G401.6 (cell line): Measurements from ENCODE around the gene CSNK1D.

ENCODE experiments used
- FAIRE-seq: peaks from 2 replicates; lab custom pipeline; 2012; peaks lifted over from hg19 to GRCh38; lab: Jason Lieb, UNC

The CSNK1D gene

DNA sequence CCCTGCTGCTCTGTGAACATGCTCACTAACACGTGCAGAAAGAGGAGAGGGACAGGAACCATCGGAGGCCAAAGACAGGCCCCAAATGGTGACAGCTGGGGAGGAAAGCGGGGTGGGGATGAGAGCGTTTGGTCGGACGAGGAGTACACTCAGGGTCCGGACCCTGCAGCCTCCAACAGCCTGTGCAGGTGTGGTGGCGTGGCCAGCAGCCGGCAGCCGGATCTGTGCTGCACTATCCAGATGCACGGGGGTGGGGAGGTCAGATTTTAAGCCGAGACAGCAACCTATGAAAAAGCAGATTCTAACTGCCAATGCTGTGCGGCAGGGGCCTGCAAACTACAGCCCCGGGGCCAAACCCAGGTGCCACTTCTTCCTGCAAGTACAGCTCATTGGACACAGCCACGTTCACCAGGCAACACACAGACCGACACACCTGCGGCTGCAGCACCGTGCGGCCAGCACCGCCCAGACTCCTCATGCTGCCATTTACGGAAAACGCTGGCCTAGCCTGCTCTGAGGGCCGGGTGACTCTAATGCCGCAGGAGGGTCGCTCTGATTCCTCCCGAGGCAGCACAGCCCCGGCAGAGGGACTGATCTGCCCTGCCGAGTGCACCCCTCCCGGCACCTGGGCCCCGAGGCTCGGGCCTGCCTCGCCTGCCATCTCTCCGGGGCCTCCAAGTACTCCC lies 23.5 kb downstream of the CSNK1D start:
- no peak for FAIRE-seq

DNA sequence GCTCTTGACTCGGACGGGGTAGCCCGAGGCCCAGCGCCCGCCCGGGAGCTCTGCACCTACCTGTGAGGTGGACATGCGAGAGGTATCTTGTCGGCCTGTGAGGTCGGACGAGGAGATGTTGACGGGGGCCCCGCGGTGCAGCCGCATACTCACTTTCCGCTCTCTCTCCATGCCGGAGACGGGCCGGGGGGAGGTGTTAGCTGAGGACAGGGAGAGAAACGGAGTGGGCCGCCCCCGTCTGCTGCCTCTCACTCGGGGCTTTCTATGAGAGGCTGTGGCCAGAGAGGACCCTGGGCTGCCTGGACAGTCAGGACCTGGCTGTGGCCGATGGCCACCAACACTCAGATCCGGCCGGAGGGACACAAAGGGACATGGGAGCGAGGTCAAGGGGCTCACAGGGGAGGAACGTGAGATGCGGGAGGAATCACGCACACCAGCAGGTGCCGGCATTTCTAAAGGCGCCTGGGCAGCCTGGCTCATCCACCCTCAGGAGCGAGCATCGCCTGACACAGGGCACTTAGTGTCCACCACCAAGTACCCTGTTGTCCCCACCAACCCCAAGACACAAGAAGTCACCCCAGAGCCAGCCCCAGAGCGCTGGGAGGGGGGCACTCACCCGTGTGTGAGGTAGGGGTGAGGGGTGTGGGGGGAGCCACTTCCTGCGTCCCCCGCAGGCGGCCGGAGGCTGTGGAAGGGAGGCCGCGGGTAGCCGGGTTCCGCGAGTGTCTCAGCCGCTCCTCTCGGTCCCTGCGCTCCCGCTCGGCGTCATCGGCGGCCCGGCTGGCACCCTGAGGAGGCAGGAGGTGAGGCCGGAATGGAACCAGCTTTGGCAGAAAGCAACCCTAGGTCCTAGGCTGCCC lies 24.5 kb downstream of the CSNK1D start:
- no peak for FAIRE-seq

DNA sequence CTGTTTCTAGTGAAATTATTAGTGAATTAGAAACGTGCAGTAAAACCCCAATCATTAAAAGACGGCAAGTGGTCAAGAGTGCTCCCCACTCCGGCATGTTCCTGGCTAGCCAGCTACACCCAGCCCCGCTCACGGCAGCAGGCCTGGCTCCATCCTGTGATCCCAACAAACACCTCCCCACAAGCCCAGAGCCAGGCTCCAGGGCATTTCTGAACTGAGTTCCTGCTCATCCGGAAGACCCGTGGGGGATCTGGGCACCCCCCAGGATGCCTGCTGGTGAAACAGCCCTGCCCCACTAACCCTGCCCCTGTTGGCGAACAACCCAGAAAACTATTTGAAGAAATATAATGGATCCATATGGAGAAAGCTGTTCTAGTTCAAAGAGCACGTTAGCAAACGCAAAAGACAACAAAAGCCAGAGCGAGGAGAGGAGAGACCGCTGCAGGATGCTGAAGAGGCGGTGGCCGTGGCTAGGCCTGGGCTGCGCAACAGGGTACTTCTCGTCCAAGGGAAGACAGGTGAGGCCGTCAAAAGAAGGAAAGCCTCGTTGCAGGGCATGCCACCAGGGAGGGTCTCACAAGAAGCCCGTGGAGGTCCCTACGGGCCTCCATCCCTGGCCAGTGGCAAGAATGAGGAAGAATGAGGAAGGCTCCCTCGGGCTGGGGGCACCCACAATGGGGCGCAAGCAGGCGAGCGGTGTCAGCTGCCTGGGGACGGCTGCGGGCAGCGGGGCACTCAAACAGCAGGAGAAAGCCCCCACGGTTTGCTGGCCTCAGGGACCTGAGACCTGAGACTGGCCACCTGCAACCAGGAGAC lies 25.4 kb downstream of the CSNK1D start:
- FAIRE-seq, result no peak

DNA sequence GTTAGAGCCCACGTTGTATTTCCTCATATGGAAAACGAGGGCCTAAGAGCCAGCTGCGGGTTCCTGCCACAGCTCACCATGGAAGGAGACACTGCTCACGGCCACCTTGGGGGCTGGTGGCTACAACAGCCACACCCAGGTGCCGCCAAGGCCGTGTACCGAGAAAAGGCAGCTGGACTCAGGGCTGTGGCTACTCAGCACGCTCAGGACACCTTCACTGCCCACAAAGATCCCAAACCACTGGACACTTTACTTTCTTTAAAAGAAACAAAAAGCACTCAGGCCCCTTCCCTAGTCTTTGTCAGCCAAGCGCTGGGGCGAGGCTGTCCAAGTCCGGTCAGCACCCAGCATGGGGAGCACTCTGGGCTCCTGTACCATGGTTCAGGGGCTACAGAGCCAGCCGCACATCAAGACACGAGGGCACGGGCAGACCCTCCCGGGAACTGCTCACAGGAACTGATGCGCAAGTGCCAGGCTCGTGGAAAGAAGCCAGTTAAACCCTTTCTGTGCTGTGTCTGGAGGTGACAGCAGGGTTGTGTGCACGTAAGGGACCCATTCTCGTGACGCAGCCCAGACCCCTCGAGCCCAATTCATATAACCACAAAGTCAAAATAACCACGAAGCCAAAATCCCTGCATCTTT lies 26.2 kb downstream of the CSNK1D start:
- FAIRE-seq, result no peak

DNA sequence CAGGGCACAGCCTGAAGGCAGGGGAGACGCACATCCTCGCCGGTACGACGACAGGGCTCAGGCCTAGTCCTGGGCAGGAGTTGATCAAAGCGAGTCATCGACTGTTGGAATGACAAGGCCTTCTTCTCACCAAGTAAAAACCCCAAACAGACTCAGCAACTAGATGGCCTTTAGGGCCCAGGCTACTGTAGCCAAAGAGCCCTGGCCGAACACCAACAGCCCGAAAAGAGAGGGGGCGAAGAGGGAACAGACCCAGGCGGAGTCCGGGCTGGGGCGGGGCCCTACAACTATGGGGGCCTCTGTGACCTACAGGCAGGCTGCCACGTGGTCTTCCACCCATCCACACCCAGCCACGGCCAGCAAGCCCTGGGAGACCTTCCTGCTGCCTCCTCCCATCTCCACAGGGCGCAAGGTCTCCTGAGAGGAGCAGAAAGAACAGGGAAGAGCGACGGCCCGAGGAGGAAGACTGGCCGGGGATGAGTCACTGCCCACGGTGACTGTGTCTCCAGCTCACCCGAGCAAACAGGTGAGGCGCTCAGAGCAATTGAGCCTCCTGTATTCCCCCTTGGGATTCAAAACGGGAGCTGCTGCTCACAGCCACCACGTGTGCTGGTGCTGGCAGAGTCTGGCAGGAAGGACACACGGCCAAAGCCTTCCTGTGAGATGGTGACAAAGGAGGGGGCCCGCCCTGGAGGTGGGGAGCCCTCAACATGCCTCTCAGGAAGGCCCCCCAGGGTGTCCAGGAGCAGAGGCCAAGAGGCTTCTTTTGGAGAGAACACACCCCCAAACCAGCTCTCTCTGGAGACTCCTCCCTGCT lies 26.9 kb downstream of the CSNK1D start:
- FAIRE-seq, result no peak

DNA sequence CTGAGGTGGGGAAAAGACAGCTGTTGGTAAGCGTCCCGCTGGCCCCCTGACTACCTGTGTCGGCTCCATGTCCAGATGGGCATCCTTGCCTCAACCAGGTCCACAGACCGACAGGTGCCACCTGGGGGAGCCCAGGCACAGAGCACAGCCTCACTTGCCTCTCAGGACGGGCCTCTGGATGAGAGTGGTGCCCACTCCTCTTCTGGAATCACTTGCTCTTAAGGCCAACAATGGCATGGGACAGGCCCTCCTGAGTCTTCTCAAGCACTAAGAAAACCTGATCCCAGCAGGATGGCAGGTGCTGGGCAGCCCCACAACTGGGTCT lies 27.5 kb downstream of the CSNK1D start:
- no peak for FAIRE-seq

DNA sequence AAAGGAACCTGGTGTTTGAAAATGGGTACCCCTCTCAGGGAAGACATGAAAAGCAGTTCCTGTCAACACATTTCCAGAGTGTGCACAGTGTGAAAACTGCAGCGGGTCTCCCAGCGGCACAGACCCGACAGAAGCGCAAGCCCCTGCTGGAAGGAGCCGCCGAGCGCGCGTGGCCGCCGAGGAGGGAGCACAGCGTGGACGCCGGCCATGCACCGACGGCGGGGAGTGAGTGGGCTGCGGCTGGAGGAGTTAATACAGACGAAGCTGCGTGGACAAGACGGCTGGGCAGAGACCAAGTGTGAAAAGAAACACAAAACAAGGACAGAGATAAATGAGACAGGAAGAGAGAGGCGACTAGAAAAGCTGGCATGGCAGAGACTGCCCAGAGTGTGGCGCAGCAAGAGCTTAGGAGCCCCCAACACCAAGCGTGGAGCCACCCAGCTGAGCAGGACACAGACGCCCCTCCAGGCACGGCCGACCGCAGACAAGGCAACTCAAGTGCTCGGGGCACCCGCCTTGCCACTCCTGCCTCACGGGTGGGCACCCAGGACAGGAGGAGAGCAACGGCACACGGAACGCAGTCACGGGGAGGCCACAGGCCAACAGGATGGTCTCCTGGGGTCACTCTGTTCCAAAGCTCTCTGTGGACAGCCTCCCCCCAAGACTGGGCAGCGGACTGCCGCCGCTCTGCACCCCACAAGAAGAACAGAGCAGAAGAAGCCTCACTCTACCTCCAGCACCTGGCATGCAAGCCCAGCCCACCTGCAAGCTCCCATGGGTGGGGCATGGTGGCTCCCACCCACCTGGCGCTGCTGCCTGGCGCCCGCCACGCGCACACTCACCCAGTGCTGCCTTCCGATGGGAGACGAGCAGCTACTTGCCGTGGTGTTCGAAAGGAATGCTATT lies 28.1 kb downstream of the CSNK1D start:
- no peak for FAIRE-seq

DNA sequence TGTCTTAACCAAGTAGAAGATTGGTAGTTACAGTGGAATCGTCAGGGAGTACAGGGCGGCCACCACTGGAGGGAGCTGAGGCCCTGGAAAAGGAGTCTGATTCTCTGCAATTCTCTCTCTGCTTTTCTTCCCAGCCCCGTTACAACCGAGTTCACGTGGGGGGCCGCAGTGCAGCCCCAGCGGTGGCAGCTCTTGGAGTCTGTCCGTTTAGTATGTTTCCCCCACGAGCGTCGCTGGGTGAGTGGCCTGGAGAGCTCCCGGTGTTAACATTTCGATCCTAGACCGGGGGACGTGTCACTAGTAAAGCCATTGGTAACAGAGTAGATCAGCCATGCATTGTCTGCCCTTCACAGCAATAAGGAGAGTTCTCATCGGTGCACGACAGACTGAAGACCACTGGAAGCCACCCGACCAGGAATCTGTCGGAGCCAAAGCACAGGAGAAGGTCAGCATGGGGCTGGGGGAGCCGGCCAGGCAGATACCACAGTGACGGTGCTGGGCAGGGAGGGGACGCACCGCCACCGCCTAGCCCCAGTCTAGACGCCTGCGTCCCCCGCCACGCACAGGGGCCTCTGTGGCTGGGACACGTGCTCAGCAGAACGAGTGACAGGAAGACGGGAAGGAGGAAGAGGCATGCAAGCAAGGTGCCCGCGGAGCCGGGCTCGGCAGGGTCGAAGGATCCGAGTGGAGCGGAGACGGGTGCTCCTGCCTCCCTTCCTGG lies 28.9 kb downstream of the CSNK1D start:
- FAIRE-seq, result peak; percentile 59

DNA sequence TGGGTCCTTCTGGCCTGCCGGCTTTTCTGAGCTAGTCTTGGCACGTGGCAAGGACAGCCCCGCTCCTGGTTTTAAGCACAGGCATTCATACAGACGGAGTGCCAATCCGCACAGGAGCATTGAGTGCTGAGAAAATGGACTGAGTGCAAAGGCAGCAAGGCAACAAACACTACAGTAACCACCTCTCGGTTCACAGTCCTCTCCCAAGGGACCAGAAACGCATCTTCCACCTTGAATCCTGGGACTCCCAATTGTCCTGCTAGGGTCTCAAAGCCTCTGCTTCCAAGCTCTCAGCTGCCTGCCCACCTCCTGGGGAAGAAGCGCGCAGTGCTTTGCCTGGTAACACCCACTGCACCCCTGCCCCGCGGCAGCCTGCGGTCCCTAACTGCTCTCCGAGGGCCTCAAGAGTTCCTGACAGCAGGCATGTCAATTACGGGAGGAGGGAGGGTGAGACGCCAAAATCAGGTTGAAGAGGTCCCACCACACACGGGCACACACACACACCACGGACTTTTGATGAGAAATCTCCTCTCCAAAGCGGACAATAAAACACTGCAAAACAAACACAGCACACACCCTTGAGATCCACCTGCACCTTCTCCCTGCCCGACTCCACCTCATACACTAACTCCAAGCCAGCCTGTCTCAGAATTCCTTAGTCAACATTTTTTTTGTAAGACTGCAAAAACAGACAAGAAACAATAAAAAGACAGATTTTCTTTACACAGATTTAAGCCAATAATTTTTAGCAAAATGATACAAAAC lies 29.7 kb downstream of the CSNK1D start:
- FAIRE-seq, result no peak

DNA sequence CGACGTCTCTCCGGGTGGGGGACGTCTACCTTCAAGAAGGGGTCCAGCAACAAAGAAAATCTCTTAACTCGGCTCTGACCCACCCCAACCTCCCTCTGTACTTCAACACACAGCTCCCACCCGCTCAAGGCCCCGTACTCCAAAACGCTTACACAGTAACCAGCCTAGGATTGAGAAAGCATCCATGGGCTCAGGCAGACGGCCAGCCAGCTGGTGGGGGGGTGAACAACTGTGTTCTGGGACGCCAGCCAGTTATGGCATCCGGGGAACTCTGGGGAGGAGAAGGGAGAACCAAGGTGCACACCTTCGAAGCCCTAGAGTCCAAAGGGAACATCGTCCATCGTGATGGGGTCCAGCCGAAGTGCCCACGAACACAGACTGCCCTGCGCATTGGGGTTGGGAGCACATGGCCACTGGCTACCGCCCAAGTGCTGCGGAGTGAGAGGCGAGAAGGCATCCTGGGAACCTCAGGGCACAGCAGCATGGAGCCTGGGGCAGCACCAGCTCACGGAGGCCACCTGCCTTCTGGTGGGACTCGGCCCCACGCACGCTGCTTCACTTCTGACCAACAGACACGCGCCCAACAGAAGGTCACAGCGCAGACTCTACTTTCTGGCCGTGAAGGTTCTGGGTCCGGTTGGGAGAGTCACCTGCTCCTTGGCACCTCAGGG lies 30.4 kb downstream of the CSNK1D start:
- no peak for FAIRE-seq

DNA sequence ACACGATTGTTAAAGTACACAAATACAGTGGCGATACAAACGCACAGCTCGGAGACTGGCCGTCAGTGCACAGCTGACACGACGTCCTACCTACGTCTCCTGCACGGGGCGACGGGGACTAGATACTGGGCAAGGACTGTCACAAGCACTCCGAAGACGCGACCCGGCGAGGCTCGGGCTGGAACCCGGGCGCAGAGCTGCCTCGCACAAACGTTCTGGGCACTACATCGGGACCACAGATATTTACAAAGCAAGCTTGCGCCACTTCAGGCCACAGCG lies 30.9 kb downstream of the CSNK1D start:
- no peak for FAIRE-seq

DNA sequence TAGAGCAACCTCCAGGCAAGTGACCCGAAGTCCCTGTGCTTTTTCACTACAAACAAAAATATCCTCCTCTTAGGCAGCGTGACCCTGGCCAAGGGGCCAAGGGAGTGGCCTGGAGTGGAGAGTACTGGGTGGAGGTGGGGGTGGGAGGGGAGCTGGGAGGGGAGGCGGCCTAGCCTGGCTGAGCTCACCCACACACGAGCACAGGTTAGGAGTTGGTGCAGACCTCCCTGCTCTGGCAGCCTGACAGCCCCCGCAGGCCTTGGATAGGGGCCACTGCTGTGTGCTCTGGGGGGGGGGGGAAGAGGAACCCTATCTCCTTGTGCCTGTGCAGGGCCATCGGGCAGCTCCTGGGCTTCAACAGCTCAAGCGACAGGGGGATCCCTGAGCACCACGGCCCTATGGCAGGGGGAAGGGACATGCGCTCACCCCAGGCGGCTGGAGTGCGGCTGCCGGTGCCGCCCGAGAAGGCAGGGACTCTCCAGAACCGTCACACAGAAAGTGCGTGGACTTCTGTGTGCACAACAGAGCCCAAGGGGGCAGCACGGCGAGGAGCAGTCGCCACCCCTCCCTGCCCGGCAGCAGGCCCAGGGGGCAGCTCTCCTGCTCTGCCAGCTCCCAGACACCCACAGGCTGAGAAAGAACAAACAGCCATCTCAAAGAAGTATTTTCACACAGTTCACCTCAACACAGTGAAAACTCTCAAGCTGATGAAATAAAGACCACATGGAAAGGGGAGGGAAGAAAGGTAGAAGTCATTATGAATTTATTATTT lies 31.4 kb downstream of the CSNK1D start:
- no peak for FAIRE-seq

DNA sequence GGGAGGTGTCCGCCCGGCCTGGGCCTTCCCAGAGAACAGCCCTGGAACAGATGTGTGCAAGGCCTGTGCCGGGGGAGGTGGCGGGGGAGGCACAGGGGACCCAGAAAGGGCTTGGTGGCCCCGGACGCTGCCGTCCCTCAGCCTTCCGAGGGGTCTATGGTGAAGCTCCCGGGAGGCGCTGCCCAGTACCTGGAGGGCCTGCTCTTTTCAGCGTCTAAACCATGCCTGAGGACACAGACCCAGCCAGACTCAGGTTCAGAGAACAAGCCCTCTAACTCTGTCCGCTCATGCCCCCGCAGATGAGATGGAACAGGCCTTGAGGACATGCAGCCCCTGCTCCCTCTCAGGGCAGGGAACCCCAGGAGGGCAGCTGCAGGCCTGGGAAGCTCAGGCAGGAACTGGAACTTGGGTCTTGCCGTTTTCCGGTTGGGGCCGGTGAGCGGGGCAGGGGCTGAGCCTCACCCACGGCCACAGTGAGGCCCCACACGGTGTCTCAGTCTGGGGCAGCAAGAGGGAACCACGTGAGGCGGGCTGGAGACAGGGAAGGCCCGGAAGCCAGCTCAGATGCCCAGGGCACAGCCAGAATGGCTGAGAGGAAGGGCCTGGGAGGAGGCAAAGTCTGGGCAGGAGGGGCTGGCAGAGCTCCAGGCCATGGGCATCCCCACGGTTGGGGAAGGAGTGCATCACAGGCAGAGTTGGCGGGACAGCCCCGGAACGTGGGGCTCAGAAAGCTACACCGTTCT lies 32.1 kb downstream of the CSNK1D start:
- FAIRE-seq, result no peak

DNA sequence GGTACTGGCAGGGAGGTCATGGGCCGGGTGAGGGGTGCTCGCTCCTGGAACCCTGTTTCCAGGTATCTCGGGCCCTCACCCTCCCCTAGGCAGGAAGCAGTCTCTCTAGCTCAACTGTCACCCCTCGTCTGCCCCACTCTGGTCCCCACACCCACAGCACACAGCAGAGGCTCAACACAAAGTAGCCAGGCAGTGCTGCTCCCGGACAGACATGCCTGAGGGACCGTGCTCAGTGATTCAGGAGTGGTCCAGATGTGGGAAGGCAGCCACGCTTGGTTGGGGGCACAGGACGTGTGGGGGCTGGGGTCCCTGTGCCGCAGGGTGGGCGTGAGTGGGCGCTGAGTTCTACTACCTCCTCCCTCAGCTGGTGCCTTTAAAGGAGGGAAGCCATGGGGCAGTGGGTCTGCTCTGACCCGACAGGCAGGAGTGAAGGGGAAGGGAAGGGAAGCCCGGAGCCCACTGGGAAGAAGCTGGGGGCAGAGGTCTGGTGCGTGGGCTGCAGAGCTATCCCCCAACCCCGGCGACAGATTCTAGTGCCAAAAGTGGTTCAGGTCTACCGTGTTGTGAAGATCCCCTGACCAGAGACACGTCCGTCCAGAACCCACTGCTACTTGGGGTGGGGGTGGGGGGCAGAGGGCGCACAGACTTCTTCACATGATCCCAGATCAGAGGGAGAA lies 32.9 kb downstream of the CSNK1D start:
- FAIRE-seq, result no peak

DNA sequence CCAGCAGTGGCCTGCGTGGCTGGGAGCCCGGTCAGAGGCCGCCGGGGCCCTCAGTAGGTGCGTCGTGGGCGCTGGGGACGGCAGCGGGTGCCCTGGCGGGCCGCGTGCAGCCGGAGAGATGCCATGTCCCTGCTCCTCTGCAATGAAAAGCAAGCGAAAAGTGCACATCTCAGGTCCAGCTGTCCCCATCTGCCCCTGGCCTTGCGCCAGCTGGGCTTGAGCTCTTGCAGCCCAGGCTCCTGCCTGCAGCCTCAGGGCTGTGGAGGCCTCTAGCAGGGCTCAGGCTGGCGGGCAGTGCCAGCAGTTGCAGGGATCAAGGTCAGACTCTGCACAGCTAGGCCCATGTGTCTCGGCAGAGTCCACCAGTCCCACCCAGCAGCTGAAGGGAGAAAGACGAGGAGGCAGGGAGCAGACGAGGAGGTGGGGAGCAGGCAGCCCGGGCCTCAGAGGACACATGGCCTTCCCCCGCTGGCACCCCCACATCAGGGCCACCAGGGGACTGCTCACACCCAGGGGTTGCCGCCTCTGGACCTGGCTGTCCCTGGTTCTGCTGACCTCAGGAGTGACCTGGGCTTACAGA lies 33.5 kb downstream of the CSNK1D start:
- no peak for FAIRE-seq

DNA sequence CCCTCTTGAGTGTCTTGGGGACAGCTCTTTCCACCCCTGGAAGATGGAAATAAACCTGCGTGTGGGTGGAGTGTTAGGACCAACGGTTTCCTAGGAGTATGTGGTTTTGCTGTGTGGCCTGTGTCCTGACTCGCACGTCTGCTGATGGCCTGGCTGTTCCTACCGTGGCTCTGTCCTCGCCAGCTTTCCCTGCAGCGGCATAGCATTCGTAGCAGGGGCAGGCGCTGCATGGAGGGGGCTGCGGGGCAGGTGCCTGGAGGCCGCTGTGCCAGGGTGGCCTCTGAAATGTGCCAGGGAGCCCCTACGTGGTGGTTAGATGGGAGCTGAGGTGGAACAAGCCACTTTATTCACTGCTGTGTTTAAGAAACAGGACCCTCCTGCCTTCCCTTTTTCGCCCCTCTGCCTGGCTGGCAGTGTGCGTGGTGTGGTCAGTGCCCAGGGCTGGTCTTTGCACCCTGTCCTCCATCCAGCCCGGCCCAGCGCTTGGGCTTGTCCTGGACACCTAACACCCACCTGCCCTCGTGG lies 34.0 kb downstream of the CSNK1D start:
- FAIRE-seq, result no peak
